ENCODE results near the gene MAP4K5. TPM values are rescaled to one million over a fixed set of nuclear protein-coding genes. Genes with fewer than 3 reads are reported as not detected.
A peak's percentile ranks its signal among the peaks of the same experiment; 100 is the strongest.

The MAP4K5 gene
- total and polyA plus RNA-seq, 2 of the 13 experiments (the other 11 are each of a cell fraction or from before 2014, with no cell fraction given): 12.7 to 23.9 TPM

DNA sequence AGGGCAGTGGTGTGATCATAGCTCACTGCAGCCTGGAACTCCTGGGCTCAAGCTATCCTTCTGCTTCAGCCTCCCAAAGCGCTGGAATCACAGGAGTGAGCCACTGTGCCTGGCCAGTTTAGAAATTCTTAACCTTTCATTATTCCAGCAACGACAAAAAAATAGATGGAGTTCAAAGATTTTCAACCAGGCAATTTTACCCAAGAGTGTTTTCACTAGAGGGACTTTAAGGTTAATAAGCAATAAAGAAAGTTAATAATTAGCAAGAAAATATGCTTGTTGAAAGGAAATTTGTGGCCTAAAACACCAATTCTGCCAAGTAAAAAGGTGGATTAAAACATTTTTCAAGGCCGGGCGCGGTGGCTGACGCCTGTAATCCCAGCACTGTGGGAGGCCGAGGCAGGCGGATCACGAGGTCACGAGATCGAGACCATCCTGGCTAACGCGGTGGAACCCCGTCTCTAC, 150.5 kb downstream of the MAP4K5 start (continued):
- TF ChIP-seq, protein P1, sequence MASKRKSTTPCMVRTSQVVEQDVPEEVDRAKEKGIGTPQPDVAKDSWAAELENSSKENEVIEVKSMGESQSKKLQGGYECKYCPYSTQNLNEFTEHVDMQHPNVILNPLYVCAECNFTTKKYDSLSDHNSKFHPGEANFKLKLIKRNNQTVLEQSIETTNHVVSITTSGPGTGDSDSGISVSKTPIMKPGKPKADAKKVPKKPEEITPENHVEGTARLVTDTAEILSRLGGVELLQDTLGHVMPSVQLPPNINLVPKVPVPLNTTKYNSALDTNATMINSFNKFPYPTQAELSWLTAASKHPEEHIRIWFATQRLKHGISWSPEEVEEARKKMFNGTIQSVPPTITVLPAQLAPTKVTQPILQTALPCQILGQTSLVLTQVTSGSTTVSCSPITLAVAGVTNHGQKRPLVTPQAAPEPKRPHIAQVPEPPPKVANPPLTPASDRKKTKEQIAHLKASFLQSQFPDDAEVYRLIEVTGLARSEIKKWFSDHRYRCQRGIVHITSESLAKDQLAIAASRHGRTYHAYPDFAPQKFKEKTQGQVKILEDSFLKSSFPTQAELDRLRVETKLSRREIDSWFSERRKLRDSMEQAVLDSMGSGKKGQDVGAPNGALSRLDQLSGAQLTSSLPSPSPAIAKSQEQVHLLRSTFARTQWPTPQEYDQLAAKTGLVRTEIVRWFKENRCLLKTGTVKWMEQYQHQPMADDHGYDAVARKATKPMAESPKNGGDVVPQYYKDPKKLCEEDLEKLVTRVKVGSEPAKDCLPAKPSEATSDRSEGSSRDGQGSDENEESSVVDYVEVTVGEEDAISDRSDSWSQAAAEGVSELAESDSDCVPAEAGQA (IDR thresholded peaks at IDR 0.05; ENCODE audit: low read depth): no peak
- TF ChIP-seq, protein P1 (CRISPR knock-in tag; IDR thresholded peaks at IDR 0.05; ENCODE audit: borderline replicate concordance): no peak
- TF ChIP-seq HDAC2 (CRISPR knock-in tag; IDR thresholded peaks at IDR 0.05) (peak; percentile 35; the same call in 1 of the 2 replicates), PAF1 (CRISPR knock-in tag; IDR thresholded peaks at IDR 0.05) (no peak), ZFP36 (IDR thresholded peaks at IDR 0.05; ENCODE audit: borderline replicate concordance, low read depth, low read length, partially characterized antibody) (no peak), ZNF616 (CRISPR knock-in tag; IDR thresholded peaks at IDR 0.05; ENCODE audit: low read depth) (no peak), RCOR2 (CRISPR knock-in tag; IDR thresholded peaks at IDR 0.05) (no peak), ATF7 (IDR thresholded peaks at IDR 0.05) (no peak), ATF7 (CRISPR knock-in tag; IDR thresholded peaks at IDR 0.05) (no peak), ETV6 (CRISPR knock-in tag; conservative IDR thresholded peaks at IDR 0.05) (no peak), NFYC (CRISPR knock-in tag; IDR thresholded peaks at IDR 0.05) (no peak), ZFY (CRISPR knock-in tag; IDR thresholded peaks at IDR 0.05) (no peak), ZSCAN30 (CRISPR knock-in tag; IDR thresholded peaks at IDR 0.05) (no peak), THYN1 (CRISPR knock-in tag; IDR thresholded peaks at IDR 0.05; ENCODE audit: borderline replicate concordance, low read depth) (no peak), NR3C1 (CRISPR knock-in tag; IDR thresholded peaks at IDR 0.05) (no peak), ZNF652 (CRISPR knock-in tag; IDR thresholded peaks at IDR 0.05; ENCODE audit: borderline replicate concordance, low read depth) (no peak), ZNF563 (CRISPR knock-in tag; IDR thresholded peaks at IDR 0.05) (no peak), ZNF30 (CRISPR knock-in tag; IDR thresholded peaks at IDR 0.05) (no peak), FOXA3 (CRISPR knock-in tag; IDR thresholded peaks at IDR 0.05) (peak; percentile 48; the same call in 1 of the 2 replicates), HNRNPLL (IDR thresholded peaks at IDR 0.05; ENCODE audit: low read depth, low read length, poor library complexity, severe bottlenecking) (no peak)
- TF ChIP-seq, protein P2, sequence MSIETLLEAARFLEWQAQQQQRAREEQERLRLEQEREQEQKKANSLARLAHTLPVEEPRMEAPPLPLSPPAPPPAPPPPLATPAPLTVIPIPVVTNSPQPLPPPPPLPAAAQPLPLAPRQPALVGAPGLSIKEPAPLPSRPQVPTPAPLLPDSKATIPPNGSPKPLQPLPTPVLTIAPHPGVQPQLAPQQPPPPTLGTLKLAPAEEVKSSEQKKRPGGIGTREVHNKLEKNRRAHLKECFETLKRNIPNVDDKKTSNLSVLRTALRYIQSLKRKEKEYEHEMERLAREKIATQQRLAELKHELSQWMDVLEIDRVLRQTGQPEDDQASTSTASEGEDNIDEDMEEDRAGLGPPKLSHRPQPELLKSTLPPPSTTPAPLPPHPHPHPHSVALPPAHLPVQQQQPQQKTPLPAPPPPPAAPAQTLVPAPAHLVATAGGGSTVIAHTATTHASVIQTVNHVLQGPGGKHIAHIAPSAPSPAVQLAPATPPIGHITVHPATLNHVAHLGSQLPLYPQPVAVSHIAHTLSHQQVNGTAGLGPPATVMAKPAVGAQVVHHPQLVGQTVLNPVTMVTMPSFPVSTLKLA (IDR thresholded peaks at IDR 0.05): no peak
- TF ChIP-seq, protein P3, sequence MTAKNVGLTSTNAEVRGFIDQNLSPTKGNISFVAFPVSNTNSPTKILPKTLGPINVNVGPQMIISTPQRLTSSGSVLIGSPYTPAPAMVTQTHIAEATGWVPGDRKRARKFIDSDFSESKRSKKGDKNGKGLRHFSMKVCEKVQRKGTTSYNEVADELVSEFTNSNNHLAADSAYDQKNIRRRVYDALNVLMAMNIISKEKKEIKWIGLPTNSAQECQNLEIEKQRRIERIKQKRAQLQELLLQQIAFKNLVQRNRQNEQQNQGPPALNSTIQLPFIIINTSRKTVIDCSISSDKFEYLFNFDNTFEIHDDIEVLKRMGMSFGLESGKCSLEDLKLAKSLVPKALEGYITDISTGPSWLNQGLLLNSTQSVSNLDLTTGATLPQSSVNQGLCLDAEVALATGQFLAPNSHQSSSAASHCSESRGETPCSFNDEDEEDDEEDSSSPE (CRISPR knock-in tag; IDR thresholded peaks at IDR 0.05): no peak
- TF ChIP-seq, protein P4, sequence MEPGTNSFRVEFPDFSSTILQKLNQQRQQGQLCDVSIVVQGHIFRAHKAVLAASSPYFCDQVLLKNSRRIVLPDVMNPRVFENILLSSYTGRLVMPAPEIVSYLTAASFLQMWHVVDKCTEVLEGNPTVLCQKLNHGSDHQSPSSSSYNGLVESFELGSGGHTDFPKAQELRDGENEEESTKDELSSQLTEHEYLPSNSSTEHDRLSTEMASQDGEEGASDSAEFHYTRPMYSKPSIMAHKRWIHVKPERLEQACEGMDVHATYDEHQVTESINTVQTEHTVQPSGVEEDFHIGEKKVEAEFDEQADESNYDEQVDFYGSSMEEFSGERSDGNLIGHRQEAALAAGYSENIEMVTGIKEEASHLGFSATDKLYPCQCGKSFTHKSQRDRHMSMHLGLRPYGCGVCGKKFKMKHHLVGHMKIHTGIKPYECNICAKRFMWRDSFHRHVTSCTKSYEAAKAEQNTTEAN (CRISPR knock-in tag; conservative IDR thresholded peaks at IDR 0.05): no peak
